ENCODE measurements around the gene IER2. TPM values are rescaled to one million over a fixed set of nuclear protein-coding genes. Genes with fewer than 3 reads are reported as not detected.

The IER2 gene
- total and polyA plus RNA-seq, 9 of the 15 experiments (the other 6 are each of a cell fraction or from before 2014, with no cell fraction given) = 4.5 to 205 (median 23.7) TPM

DNA sequence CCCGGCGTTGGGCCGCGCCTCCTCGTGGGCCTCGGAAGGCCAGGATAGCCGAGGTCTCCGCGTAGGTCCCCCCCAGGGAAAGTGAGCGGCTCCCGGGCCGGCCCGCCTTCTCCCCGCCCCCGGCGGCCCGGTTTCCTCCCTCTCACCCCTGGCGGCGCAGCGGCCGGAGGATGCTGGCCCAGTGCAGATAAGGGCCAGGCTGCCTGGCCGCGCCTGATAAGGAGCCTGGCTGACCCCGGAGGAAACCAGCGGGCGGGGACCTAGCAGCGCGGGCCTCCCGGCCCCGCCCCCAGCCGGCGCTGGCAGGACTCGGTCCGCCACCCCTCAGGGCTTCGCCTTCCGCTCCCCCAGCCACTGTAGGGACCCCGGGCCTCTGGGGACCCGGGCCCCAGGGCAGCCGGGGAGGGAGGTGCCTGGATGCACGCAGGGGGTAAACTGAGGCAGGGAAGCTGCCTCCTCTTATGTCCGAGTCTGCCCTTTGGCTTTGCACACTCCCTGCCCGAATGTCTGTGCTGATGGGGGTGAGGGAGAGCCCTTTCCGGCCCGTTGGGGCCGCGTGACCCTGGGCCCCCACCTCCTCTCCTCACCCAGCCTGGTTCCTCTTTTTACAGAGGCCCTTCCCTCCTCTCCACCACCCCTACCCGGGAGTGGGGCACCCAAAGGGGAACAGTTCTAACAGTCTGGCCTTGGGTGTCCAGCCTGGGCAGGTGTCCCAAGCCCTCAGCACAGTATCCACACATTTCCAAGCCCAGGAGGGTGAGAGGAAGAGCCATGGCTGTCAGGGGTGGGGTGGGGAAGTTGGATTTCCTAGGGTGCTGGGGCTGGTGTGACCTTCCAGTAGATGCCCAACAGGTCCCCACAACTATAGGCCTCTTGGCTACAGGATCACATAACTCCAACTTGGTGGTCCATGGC is 47.3 kb upstream of the IER2 start, which contains the start of gene LYL1:
TSS of gene LYL1 (minus strand) at position 193 of the 915 bp plus-strand sequence. CDS start 1,687 bp downstream, outside the sequence.
- peaks cover 16 to 58% of the 10 kb centered on the region in 2 experiments for H3K4me1 ChIP-seq (replicated peaks in 1 of 2; ENCODE audit: control insufficient read depth in 2 of 2, insufficient read depth in 2 of 2, low read length in 2 of 2)
- POLR2A ChIA-PET = interaction anchor here (0.6 to 1.6 kb wide), 3 partner anchors 22 to 68 kb away, joined by 3 read pairs; no protein-coding TSS in a partner anchor
- peak within 1 kb of the TSS; percentile 98 for H3K27ac ChIP-seq (ENCODE audit: extremely low read depth, low read depth, low read length)
- H3K9me1 ChIP-seq (ENCODE audit: control insufficient read depth, insufficient read depth, low read length) = no peaks in the 10 kb centered on the region
- no peaks in the 10 kb centered on the region for H3K27me3 ChIP-seq (ENCODE audit: control insufficient read depth in 2 of 2, insufficient read depth in 2 of 2, low read length in 2 of 2)
- peak within 1 kb of the TSS; percentile 95 to 99 for H3K9ac ChIP-seq (ENCODE audit: insufficient read depth in 1 of 2, low read depth in 2 of 2, low read length in 2 of 2)
- in situ Hi-C loops (cut with MboI) = no loop called here
- DNase-seq (ENCODE audit: extremely low read depth in 1 of 4, low spot score in 3 of 4) = peak; percentile 93 to 99 (median 96)
- CTCF ChIA-PET (ENCODE audit: low intra/inter-chr PET ratio) = interaction anchor here (0.6 kb wide), 1 partner anchor 9 kb away, joined by 5 read pairs; no protein-coding TSS in a partner anchor
- H3K4me3 ChIP-seq = peak within 1 kb of the TSS; percentile 98
- H3K4me2 ChIP-seq (ENCODE audit: insufficient read depth, low read length) = peak within 1 kb of the TSS; percentile 99
- peaks cover 54% of the 10 kb centered on the region for H3K36me3 ChIP-seq (ENCODE audit: control insufficient read depth, insufficient read depth, low read length)
- intact Hi-C loops (cut with micrococcal nuclease) = loop anchor here (2.0 to 10.0 kb wide), 3 partner anchors 14 to 132 kb away; partner anchors contain the start of genes IER2, STX10 and TRMT1
- BruUV-seq (replicated peaks) = TSS peak; percentile 93
- H2AFZ ChIP-seq (ENCODE audit: low read depth, low read length) = peak within 1 kb of the TSS; percentile 85
- H3K79me2 ChIP-seq (ENCODE audit: control insufficient read depth, insufficient read depth, low read length) = peaks cover 53% of the 10 kb centered on the region
- no peaks in the 10 kb centered on the region for H3K9me3 ChIP-seq (replicated peaks; ENCODE audit: control insufficient read depth, insufficient read depth, low read depth, low read length)
- ATAC-seq = peak; percentile 73
- H4K20me1 ChIP-seq (replicated peaks; ENCODE audit: control insufficient read depth, insufficient read depth, low read length) = no peaks in the 10 kb centered on the region
- FAIRE-seq = peak; percentile 91
- under 1% methylated on average over 36 of the region's 47 CpGs for WGBS (ENCODE audit: insufficient coverage, low coverage, missing lambda C conversion rate)
- TF ChIP-seq HNRNPL (IDR thresholded peaks at IDR 0.05; ENCODE audit: low read depth, low read length) (peak; percentile 68; the same call in 1 of the 2 replicates), NCOA1 (IDR thresholded peaks at IDR 0.05; ENCODE audit: low read depth) (peak; percentile 90), ZNF3 (CRISPR knock-in tag; IDR thresholded peaks at IDR 0.05) (no peak), ZNF165 (CRISPR knock-in tag; IDR thresholded peaks at IDR 0.05; ENCODE audit: borderline replicate concordance) (peak; percentile 71; the same call in 1 of the 2 replicates), ADNP (tag; IDR thresholded peaks at IDR 0.05) (no peak), ZNF354B (CRISPR knock-in tag; IDR thresholded peaks at IDR 0.05) (peak; percentile 44; the same call in 1 of the 2 replicates), PHF8 (IDR thresholded peaks at IDR 0.05; ENCODE audit: borderline replicate concordance, low read length) (peak; percentile 64; the same call in 1 of the 2 replicates), ARHGAP35 (IDR thresholded peaks at IDR 0.05; ENCODE audit: partially characterized antibody) (no peak), RAD21 (CRISPR knock-in tag; conservative IDR thresholded peaks at IDR 0.05 in 1 of 2, IDR thresholded peaks at IDR 0.05 in 1 of 2) (peak; percentile 19 to 29; a peak in 3 of 4 replicates)
- TF ChIP-seq, protein P1, sequence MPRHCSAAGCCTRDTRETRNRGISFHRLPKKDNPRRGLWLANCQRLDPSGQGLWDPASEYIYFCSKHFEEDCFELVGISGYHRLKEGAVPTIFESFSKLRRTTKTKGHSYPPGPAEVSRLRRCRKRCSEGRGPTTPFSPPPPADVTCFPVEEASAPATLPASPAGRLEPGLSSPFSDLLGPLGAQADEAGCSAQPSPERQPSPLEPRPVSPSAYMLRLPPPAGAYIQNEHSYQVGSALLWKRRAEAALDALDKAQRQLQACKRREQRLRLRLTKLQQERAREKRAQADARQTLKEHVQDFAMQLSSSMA (CRISPR knock-in tag; IDR thresholded peaks at IDR 0.05) = peak; percentile 28; the same call in 1 of the 2 replicates
- TF ChIP-seq, protein P2, sequence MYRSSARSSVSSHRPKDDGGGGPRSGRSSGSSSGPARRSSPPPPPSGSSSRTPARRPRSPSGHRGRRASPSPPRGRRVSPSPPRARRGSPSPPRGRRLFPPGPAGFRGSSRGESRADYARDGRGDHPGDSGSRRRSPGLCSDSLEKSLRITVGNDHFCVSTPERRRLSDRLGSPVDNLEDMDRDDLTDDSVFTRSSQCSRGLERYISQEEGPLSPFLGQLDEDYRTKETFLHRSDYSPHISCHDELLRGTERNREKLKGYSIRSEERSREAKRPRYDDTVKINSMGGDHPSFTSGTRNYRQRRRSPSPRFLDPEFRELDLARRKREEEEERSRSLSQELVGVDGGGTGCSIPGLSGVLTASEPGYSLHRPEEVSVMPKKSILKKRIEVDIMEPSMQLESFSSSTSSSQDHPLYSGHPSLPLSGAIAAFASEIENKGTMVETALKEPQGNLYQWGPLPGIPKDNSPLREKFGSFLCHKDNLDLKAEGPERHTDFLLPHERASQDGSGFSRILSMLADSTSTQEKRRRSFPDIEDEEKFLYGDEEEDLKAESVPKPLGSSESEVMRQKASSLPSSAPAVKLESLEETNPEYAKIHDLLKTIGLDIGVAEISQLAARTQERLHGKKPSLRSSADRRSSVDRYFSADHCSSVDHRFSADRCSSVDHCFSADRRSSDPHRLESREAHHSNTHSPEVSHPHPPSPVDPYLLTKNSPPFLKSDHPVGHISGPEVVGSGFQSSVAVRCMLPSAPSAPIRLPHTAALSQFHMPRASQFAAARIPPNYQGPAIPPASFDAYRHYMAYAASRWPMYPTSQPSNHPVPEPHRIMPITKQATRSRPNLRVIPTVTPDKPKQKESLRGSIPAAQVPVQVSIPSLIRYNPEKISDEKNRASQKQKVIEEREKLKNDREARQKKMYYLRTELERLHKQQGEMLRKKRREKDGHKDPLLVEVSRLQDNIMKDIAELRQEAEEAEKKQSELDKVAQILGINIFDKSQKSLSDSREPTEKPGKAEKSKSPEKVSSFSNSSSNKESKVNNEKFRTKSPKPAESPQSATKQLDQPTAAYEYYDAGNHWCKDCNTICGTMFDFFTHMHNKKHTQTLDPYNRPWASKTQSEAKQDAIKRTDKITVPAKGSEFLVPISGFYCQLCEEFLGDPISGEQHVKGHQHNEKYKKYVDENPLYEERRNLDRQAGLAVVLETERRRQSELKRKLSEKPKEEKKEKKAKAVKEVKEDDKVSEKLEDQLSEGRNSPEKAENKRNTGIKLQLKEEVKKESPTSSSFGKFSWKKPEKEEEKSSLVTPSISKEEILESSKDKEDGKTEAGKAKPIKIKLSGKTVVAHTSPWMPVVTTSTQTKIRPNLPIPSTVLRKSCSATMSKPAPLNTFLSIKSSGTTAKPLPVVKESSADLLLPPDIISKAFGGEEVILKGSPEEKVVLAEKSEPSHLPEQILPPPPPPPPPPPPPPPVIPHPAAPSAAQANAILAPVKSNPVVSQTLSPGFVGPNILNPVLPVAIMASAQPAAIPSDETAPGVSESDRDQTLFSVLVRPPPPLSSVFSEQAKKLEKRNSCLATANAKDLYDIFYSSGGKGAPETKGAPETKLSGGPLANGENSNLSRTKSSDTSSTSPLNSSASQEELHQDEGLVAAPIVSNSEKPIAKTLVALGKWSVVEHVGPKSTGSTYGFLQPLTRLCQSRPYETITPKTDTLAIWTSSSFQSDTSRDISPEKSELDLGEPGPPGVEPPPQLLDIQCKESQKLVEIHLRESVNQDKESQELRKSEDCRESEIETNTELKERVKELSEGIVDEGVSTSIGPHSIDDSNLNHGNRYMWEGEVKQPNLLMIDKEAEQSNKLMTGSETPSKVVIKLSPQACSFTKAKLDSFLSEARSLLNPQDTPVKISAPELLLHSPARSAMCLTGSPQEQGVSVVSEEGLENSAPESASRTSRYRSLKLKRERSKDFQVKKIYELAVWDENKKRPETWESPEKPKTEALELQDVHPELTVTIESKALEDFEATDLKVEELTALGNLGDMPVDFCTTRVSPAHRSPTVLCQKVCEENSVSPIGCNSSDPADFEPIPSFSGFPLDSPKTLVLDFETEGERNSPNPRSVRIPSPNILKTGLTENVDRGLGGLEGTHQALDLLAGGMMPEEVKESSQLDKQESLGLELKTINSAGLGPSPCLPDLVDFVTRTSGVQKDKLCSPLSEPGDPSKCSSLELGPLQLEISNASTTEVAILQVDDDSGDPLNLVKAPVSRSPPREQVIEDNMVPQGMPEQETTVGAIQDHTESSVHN (IDR thresholded peaks at IDR 0.05; ENCODE audit: borderline replicate concordance in 1 of 2, low read depth in 1 of 2) = 0 out of 4 replicates have a peak, but pooled peaks of 1 of the 2 experiments have one; percentile 14
